HG03457 (cell line): ENCODE data around the gene HSP90AA1.
"Not testable (repeated sequence)": the region's sequence is repeated elsewhere in the genome, so short reads cannot be mapped to it uniquely, and the experiment has no call there.

Experiments
- ATAC-seq: cut with Tn5 transposase; IDR thresholded peaks from one replicate; pipeline ENCODE4 v1.9.1; 2021; ENCODE audit warnings: moderate number of reproducible peaks; ENCODE audit not compliant: unreplicated experiment

Gene HSP90AA1

DNA sequence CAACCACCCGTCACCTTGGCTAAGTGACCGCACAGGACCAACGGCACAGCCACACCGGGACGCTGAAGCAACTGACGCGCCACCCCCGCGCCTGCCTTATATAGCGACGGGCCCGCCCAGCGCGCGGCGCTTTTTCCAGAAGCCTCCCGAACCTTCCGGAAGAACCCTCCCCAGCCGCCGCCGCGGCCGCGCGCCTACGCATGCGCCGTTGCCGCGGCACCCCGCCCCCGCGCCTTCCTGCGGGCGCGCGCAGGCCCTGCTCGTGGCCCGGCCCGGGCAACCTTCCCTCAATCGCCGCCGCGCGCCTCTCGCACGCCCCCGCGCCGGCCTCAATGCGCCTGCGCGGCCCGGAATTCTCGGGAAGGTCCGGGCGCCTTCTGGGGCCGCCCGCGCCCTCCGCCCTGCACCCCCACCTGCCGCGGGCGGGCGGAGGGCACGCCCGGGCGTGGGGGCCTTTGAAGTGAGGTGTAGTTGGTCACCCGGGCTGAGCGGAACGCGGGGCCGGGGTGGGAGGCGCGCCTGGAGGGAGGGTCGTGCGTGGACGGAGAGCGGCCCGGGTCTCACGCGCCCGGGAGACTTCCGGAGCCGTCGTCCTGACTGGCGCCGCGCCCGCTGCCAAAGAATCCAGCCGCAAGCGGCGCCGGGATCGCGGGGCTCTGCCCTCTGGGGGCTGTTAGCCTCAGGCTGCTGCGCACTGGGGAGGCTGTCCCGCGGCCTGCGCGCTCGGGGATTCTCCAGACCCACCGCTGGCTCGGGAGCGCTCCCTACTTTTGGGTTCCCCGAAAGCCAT, at the start of gene HSP90AA1:
Gene HSP90AA1 (minus strand): TSS at position 73 of the 790 bp plus-strand sequence. CDS start 666 bp downstream, outside the sequence.
- ATAC-seq, result peak; percentile 69

DNA sequence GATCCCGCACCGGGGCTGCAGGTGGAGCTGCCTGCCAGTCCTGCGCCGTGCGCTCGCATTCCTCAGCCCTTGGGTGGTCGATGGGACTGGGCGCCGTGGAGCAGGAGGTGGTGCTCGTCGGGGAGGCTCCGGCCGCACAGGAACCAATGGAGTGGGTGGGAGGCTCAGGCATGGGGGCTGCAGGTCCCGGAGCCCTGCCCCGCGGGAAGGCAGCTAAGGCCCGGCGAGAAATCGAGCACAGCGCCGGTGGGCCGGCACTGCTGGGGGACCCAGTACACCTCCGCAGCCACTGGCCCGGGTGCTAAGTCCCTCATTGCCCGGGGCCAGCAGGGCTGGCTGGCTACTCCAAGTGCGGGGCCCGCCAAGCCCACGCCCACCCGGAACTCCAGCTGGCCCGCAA, 48.6 kb upstream of the HSP90AA1 start:
- ATAC-seq, result not testable (repeated sequence)

DNA sequence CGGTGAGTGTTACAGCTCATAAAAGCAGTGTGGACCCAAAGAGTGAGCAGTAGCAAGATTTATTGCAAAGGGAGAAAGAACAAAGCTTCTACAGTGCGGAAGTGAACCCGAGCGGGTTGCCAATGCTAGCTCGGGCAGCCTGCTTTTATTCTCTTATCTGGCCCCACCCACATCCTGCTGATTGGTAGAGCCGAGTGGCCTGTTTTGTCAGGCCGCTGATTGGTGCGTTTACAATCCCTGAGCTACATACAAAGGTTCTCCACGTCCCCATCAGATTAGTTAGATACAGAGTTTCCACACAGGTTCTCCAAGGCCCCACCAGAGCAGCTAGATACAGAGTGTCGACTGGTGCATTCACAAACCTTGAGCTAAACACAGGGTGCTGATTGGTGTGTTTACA, 47.9 kb upstream of the HSP90AA1 start:
- ATAC-seq, result not testable (repeated sequence)

DNA sequence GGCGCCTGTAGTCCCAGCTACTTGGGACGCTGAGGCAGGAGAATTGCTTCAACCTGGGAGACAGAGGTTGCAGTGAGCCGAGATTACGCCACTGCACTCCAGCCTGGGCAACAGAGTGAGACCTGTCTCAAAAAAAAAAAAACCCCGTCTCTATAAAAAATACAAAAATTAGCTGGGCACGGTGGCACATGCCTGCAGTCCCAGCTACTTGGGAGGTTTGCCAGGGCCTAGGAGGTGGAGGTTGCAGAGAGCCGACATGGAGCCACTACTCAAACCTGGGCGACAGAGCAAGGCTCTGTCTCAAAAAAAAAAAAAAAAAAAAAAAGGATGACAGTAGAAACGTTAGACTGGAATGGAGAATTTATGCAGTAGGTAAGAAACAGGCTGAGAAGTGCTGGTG, 47.2 kb upstream of the HSP90AA1 start:
- not testable (repeated sequence) for ATAC-seq

DNA sequence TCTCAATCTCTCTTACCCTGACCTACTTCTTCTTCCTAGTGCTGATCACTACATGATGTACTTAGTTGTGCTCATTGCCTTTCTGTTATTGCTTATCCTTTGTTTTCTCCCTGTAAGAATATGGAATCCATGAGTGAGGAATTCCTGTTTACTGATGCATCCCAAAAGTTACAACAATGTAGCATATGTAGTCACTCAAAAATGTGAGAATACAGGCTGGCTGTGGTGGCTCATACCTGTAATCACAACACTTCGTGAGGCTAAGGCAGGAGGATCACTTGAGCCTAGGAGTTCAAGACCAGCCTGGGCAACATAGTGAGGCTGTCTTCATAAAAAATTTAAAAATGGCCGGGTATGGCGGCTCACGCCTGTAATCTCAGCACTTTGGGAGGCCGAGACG, 44.9 kb upstream of the HSP90AA1 start:
- ATAC-seq, result no peak

DNA sequence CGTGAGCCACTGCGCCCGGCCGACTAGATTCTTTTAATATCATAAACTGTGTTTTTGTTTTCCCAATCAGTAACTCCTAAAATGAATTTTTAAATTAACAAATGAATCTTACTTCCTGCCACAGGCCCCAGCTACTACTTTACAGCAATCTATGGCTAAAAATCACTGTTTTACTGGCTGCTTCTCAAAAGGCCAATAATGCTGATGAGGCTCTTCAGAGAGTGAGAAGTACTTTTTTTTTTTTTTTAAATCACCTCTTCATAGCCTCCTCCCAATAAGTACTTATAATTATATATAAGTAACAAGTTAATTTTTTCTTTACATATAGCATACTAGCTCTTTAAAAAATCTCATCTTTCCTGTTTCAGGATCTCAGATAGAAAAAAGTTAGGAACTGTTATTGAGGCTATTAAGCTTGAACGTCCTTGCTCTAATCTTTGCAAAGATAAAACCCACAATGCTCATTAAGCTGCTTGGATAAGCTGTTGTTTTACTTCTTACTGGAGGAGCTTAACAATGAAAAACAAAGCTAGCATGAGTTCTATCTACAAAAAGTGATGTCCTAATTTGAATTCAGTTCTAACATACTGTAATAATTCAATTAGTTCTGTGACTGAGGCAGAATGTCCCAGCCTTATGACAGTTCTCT, 40.1 kb upstream of the HSP90AA1 start:
- no peak for ATAC-seq

DNA sequence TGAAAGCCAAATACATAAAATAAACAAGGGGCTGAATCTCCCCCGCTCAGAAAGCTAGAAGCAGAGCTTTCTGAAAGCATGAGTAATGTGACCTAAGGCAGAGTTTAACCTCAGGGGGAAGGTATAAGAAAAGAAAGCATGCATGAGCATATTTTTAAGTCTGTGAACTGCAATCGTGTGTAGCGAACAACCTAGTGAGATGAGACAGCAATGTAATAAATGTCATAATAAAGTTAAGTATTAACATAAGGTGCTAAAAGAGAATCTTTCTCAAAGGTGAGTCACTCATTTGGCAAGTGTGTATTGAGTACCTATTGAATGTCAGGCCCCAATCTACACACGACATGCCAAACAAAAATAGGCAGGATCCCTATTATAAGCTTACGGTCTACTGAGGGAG, 38.7 kb upstream of the HSP90AA1 start:
- ATAC-seq, result no peak

DNA sequence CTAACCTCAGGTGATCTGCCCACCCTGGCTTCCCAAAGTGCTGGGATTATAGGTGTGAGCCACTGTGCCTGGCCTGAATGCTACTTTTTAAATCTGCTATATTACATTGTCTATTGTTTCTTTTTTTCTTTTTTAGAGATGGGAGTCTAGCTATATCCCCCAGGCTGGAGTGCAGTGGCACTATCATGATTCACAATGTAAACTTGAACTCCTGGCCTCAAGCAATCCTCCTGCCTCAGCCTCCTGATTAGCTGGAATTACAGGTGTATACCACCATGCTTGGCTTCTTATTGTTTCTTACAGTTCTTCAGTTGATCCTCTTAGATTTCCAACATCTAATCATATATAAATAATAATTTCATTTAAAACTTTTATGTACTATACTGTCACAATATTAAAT, 37.6 kb upstream of the HSP90AA1 start:
- ATAC-seq, result no peak

DNA sequence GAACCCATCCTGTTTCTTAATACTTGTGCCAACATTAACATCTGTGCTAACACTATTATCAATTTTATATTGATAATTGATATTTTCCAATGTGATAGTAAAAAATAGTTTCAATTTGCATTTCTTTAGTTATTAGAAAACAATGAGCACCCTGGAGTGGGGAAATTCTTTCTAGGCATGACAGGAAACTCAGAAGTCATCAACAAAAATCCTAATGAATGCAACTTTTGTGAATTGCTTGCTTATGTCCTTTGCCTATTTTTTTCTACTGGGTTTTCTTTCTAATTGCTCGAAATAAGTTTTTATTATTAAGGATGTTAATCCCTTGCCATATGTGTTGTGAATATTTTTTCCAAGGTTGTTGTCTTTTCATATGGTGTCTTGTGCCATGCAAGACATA, 34.7 kb upstream of the HSP90AA1 start:
- no peak for ATAC-seq

DNA sequence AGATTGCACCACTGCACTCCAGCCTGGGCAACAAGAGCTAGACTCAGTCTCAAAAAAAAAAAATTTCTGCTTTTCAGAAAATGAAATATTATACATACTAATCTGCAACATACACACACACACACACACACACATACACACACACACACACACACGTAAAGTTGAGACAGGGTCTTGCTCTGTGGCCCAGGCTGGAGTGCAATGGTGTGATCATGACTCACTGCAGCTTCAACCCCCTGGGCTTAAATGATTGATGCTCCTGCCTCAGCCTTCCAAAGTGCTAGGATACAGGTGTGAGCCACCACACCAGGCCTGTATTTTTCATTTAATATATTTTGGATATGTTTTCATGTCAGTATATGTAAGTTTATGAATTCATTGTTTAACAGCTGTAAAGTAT, 34.0 kb upstream of the HSP90AA1 start:
- ATAC-seq, result no peak

DNA sequence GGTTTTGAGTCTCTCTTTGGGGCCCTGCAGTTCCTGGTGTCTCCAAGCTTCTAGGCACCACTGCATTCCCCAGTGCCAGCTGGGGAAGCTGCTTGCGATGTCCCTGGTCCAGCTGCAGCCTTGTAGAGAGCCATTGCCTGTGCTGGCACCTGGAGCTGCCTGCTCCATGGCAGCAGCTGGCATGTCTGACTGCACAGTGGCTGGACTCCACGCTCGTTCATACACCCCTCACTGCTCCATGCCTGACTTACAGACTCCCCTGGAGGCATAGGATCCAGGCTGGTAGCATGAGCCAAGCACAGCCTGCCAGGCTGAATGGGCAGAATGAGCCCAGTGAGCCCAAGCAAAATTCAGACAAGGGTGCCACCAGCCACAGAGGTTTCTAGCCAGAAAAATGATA, 31.0 kb upstream of the HSP90AA1 start:
- ATAC-seq, result no peak

DNA sequence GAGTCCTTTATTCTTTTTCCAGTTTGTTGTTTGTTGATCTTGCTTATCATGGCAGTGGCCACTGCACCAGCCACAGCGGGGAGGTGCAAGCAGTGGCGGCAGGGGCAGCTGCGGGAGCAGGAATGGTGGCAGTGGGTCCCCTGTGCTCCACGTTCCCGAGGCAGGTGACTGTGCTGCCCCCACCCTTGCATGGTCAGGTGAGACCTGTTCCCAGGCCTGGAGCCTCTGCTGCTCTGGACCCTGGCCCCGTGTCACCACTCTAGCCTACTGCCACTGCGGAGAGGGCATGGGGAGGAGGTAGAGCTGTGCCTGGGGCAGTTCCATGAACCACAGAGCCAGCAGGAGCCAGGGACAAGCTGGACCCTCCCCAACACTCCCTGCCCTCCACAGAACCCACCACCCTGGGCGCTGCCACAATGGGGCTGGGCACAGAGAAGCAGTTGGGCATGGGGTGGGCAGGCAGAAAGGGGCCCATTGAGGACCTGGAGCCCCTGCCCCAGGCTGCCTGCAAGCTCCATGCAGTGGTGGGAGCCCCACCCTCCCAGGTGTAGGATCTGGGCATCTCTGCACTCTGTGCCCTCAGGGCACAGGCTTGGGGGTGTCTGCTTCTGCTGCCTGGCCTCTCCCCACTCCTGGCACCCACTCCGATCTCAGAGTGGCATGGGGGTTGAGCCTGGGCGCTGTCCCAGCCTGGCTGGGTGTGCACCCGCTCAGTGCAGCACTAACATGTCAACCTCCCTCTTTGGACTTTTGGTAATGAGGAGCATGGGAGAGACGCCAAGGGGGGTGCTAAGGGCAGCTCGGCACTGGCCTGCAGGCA, 29.7 kb upstream of the HSP90AA1 start:
- ATAC-seq, result no peak

DNA sequence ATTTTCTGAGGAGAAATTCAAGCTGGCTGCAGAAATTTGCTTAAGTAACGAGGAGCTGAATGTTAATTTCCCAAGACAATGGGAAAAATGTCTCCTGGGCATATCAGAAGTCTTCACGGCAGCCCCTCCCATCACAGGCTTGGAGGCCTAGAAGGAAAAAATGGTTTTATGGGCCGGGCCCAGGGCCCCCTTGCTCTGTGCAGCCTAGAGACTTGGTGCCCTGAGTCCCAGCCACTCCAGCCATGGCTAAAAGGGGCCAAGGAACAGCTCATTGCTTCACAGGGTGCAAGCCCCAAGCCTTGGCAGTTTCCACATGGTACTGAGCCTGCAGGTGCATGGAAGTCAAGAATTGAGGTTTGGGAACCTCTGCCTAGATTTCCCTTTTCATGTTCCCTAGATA, 24.3 kb upstream of the HSP90AA1 start:
- no peak for ATAC-seq

DNA sequence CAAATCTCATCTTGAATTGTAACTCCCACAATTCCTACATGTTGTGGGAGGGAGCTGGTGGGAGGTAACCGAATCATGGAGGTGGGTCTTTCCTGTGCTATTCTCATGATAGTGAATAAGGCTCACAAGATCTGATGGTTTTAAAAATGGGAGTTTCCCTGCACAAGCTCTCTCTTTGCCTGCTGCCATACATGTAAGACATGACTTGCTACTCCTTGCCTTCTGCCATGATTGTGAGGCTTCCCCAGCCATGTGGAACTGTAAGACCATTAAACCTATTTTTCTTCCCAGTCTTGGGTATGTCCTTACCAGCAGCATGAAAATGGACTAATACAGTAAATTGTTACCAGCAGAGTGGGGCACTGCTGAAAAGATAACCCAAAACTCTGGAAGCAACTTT, 22.5 kb upstream of the HSP90AA1 start:
- not testable (repeated sequence) for ATAC-seq

DNA sequence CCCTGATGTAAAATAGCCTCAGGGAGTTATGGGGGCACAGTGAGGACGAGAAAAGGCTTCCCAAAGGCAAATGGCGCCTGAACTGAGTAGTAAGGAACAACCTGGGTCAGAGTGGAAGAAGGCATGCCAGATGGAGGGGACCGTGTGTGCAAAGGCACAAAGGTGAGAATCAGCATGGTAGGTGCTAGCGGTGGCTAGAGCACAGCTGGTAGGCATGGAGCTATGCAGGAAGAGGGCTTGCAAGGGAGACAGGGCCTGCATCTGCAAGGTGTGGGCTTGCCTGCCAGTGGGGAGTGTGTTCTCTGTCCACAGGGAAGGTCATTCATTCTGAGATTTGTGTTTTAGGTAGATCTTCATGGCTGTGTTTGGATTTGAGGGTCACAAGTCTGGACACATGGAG, 18.5 kb upstream of the HSP90AA1 start:
- ATAC-seq, result no peak

DNA sequence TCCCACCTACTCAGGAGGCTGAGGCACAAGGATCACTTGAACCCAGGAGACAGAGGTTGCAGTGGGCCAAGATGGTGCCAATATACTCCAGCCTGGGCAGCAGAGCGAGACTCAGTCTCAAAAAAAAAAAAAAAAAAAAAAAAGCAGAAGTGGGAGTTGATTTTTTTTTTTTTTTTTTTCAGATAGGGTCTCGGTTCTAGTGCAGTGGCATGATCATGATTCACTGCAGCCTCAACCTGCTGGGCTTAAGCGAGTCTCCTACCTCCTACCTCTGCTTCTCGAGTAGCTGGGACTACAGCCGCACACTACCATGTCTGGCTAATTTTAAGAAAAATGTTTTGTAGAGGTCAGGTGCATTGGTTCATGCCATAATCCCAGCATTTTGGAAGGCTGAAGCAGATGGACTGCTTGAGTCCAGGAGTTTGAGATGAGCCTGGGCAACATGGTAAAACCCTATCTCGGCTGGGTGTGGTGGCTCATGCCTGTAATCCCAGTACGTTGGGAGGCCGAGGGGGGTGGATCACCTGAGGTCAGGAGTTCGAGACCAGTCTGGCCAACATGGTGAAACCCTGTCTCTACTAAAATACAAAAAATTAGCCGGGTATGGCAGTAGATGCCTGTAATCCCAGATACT, 16.3 kb upstream of the HSP90AA1 start:
- no peak for ATAC-seq

DNA sequence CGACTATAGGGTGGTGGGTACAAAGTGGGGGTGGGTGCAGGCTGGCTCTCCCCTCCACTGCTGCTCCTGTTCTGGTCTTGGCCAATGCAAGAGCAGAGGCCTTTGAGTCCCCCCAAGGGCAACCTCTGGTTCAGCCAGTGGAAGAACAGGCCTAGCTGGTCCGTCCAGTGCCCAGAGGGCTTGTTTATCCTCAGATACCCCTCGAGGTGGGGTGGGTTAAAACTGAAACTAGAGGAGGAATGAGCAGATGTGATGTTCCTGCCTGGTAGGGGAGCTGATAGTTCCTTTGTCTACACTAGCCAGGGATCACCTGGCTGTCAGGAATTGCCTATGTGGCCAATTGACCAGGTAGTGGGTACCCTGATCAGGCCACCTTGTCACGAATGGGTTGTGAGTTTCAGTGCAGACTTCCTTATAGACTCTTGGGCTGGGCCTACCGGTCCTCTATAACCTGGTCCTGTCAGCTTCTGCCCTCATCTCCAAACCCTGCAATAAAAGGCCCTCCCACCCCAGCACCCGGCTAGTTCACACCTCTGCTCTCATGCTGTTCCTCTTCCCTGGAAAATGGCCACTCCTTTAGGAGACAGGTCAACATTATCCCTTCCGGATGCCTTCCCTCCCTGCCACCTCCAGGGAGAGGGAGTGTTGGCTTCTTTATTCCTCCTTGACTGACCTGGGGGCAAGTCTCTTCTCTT, 10.7 kb upstream of the HSP90AA1 start:
- no peak for ATAC-seq

DNA sequence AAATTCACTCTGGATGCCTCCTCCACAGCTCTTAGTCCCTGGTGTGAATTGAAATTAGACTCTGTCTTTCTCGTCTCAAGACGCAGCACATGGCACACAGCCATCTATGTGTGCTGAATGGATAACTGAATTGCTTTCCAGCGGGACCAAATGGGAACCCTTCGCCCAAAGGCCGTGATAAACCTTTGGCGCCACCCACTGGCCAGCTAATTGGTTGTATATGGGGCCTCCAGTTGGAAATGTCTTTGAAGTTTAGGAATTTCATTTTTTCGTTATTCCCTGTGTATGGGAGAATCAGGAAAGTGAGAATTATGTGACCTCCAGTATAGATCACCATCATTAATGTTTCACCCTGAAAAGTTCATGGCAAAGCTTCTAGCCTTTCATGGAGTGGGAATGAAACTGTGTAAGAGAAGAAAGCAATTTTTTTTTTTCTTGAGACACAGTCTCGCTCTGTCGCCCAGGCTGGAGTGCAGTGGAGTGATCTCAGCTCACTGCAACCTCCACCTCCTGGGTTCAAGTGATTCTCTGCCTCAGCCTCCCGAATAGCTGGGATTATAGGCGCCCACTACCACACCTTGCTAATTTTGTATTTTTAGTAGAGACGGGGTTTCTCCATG, 9.8 kb upstream of the HSP90AA1 start:
- no peak for ATAC-seq

DNA sequence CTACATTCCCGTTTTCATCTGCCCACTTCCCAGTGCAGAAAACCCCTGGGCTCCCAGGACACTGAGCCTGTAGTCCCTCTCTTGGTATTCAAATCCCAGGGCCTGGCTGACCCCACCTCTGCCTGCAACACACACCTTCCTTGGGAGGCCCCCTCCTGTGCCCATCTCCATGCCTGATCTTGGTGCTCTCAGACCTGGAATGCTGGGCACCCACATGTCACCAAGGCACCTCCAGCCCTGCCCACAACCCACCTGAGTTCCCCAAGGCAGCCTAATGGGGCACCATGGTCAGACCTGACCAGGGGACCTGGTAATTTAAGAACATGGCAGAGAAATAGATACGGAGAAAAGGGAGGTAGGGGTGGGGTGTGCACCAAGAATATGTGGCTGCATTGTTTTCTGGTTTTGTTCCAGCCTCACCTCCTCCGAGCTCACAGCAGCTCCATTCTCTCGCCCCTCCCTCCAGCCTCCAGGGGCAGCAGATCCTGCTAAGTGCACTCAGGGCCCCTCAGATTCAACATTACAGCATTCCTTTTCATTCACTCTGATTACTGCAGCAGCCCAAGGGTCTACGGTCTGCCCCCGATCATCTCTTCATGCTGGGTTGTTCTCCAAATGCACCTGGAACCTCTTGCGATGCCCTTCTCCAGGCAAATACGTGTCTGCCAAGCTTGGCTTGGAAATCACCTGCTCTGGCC, 9.2 kb upstream of the HSP90AA1 start:
- no peak for ATAC-seq
